GM21786 (cell line): ENCODE measurements around the gene SLC36A4.
"Not testable (repeated sequence)": the region's sequence is repeated elsewhere in the genome, so short reads cannot be mapped to it uniquely, and the experiment has no call there.

Experiments
- ATAC-seq: cut with Tn5 transposase; IDR thresholded peaks from one replicate; pipeline ENCODE4 v1.9.1; 2021; ENCODE audit not compliant: unreplicated experiment

Gene SLC36A4

DNA sequence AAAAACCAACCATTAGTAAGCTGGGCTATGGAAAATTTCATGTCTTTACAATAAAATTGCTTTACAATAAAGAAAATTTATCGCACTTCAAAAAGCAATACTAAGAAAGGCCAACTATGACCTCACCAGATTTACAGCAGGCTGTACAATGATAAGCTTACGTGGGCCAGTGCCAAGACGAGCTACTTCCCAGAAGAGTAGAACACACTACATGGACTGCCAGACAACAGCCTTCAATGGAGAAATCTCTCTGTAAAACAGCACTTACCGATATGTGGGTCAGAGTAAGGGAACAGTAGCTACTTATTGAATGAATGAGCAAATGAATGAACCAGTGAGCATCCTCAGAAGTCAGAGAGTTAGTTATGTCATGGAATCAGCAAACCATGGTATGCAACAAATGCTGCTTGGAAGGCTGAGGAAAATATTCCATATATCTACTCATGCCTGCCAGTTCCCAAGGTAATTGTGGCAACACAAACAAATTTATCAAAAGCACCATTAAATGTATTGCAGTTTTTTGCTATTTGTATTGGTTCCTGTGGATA lies 74.4 kb downstream of the SLC36A4 start:
- ATAC-seq, result no peak

DNA sequence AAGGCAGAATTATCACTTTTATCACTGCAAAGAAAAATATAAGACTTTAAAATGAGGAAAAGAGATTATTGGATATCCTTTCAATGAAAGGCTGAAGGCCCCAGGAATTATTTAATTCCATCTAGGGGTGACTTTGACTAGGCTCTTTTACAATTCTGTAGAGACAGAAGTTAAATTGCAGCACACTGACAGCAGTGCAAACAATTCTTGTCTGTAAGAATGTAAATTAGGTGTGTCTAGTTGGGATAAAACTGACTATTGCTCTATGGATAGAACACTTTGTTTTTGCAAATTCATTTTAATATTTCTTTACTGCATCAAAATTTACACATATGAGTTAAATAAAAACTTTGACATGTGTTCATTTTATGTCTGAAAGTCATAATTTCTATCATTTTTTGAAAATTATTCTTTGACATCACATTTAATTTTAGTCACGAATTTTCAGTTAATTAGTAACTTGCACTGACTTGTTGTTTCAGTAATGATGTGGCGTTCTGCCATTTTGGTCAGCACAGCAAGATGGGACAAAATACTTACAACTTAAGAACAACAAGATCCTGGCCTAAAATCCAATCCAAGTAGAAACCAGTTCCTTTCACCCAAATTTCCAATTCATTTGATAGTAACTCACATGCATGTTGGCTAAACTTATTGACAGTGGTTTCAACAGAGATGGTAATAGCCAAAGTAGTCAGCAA lies 75.1 kb downstream of the SLC36A4 start:
- no peak for ATAC-seq

DNA sequence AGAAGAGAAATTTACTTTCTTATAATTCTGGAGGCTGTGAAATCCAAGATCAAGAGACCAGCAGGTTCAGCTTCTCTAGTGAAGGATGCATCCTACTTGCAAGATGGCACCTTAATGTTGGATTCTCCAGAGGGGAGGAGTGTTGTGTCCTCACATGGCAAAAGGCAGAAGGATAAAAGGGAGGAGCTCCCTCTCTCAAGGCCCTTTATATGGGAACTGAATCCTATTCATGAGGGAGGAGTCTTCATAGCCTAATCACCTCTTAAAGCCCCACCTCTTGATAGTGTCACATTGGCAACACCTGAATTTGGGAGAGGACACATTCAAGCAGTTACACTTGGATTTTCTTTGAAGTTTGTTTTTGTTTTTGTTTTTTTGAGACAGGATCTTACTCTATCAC lies 79.5 kb downstream of the SLC36A4 start:
- ATAC-seq, result no peak

DNA sequence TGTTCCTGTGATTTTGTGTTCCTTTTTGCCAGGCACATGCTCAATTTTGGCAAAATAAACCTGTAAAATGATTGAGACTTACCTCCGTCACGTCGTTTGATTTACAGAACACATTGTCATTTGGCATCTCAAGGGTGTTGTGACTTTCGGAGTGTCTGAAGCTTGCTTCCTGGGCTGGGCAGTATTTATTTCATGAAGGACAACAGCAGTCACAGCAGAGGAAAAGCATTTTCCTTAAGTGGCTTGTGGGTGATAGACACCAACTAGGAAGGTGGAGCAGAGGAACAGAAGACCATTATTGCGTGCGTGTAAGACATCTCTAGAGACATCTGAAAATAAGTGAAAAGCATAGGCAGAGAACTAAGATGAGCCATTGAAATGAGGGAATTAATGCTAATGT lies 80.2 kb downstream of the SLC36A4 start:
- no peak for ATAC-seq

DNA sequence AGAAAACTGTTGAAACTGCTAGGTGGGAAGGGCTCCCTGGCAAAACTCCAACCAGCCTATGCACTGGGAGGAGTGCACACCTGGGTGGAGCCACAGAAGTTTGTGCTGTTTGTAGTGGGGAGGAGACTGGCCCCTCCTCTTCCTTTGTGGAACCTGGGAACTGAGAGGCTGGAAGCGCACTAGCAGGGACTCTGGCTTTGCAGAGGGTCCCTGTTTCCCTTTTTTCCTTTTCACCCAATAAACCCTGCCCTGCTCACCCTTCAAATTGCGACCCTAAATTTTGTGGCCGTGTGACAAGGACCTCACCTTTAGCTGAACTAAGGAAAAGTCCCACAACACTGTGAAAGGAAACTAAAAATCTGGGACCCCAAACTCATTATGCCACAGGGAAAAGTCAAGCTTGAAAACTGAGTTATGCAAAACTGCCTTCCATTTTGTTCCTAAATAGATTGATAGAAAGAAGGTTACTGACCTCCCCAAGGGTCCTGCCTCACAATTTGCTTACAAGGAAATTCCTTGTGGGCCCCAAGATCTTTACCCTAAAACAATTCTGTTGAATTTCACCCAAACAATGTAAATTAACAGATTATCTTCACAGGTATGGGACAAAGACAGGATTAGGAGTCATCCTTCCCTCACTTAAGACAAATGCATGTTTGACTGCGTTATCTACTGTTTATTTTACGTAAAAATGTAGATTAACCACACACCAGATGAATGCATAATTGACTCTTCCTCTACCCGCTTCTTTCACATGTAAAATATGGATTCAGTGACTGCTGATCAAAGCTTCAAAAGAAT lies 81.0 kb downstream of the SLC36A4 start:
- ATAC-seq, result no peak

DNA sequence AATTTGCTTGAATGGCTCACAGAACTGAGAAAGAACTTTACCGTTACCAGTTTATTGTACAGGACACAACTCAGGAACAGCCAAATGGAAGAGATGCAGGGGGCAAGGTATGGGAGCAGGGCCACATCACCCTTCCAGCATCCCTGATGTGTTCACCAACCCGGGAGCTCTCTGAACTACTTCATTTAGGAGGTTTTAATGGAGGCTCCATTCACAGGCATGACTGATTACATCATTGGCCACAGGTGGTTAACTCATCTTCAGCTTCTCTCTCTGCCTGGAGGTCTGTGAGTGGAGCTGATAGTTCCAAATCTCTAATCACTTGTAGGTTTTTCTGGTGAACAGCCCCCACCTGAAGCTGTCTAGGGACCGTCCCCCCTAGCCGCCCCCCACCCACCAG lies 83.5 kb downstream of the SLC36A4 start:
- ATAC-seq, result no peak

DNA sequence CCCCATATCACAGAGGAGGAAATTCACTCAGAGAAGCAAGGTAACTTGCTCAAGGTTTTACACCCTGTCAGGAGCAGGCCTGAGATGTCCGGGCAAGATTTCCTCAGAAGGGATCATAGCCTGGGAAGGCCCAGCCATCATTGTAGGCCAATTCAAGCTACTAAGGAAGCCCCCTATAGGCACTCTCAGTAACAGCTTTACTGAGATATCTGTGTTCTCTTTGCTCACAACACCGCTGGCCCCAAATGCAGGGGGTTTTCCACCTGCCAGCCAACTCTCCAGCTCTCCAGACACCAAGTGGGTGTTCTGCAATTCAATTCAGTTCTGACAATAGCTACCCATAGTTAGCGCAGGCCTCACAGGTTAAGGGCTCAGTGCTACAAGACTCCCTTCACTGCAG lies 84.0 kb downstream of the SLC36A4 start:
- ATAC-seq, result no peak

DNA sequence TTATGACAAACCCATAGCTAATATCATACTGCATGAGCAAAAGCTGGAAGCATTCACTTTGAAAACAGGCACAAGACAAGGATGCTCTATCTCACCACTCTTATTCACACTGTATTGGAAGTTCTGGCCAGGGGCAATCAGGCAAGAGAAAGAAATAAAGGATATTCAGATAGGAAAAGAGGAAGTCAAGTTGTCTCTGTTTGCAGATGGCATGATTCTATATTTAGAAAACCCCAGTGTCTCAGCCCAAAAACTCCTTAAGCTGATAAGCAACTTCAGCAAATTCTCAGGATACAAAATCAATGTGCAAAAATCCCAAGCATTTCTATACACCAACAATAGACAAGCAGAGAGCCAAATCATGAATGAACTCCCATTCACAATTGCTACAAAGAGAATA lies 86.6 kb downstream of the SLC36A4 start:
- ATAC-seq, result not testable (repeated sequence)

DNA sequence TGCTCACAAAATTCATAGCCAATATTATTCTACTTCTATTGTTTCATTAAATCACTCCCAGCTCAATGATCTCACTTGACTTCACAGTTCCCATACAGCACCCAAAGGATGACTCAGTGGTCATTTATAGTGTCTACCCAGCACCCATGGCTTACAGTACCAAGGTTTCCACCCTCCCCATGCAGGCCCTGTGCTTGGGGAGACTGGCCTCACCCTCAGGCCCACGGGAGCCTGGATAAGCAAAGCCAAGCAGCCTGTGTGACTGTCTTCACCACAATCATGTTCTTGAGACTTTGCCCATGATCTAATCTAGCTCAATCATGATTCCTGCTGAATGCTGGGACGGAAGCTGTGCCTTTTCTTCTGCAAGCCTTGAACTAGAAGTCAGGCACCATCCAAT lies 97.6 kb downstream of the SLC36A4 start:
- ATAC-seq, result no peak

DNA sequence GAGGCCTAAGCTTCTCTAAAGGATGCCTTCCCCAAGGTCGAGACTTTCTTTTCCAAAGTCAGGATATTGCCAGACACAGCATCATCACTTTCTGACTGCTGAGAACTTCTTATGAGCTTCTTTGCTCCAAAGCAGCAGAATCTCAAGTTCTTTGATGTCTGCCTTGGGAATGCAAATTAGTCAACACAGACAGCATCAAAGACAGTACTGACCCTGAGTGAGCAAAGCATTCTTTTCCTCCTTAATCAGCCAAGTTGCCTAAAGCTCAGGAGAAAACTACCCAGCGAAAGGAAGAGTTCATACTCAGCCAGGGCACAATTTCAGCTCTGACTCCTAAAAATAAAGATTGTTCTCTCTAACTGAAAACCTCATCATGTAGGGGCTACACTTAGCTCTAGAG lies 98.0 kb downstream of the SLC36A4 start:
- no peak for ATAC-seq
